ENCODE results near the gene GNGT2.
A peak's percentile ranks its signal among the peaks of the same experiment; 100 is the strongest.

- TF ChIP-seq CTCF (IDR thresholded peaks at IDR 0.05): peak; percentile 28 to 79 (median 70)
- TF ChIP-seq POLR2A (IDR thresholded peaks at IDR 0.05): no peak
These were observed 17.3 kb upstream of the GNGT2 start for GRCh38 chr17:49227436-49228261.
